Measurements from ENCODE around the gene GABRQ.
"Not testable (repeated sequence)": the region's sequence is repeated elsewhere in the genome, so short reads cannot be mapped to it uniquely, and the experiment has no call there.

Gene GABRQ

GRCh38 chrX:152658302-152658701, 20.6 kb downstream of the GABRQ start:
- no peak for DNase-seq (ENCODE audit: low read depth, low spot score)

GRCh38 chrX:152663086-152663485, 25.4 kb downstream of the GABRQ start:
- DNase-seq (ENCODE audit: low read depth, low spot score): no peak

GRCh38 chrX:152674135-152674534, 36.4 kb downstream of the GABRQ start:
- DNase-seq (ENCODE audit: low read depth, low spot score): no peak

GRCh38 chrX:152674652-152675051, 37.0 kb downstream of the GABRQ start:
- not testable (repeated sequence) for DNase-seq (ENCODE audit: low read depth, low spot score)

GRCh38 chrX:152681012-152681411, 43.3 kb downstream of the GABRQ start:
- DNase-seq (ENCODE audit: low read depth, low spot score): not testable (repeated sequence)

GRCh38 chrX:152697952-152698931, 60.5 kb downstream of the GABRQ start, which contains the start of gene MAGEA3:
Gene MAGEA3, plus strand, starts transcription at chrX:152698794. Its CDS starts 2,039 bp downstream, at chrX:152700833.
- DNase-seq (ENCODE audit: low read depth, low spot score): not testable (repeated sequence)

- DNase-seq (ENCODE audit: low read depth, low spot score): not testable (repeated sequence)
These were observed 62.7 kb downstream of the GABRQ start for GRCh38 chrX:152700390-152700789.

GRCh38 chrX:152706500-152706899, 68.8 kb downstream of the GABRQ start:
- DNase-seq (ENCODE audit: low read depth, low spot score): not testable (repeated sequence)
